GM12873 (cell line): ENCODE results near the gene TIMM22.

Experiments
- CTCF ChIP-seq: IDR thresholded peaks from 2 replicates; pipeline ENCODE4 v1.5.1; 2012; ENCODE audit warnings: low read depth, mild to moderate bottlenecking, moderate library complexity, low read length, control low read depth; ENCODE audit not compliant: insufficient read depth; ENCODE audit errors: missing control alignments

The TIMM22 gene

GRCh38 chr17:1050246-1050995 lies 53.5 kb downstream of the TIMM22 start:
- no peak for TF ChIP-seq CTCF

GRCh38 chr17:1050996-1051925 lies 54.3 kb downstream of the TIMM22 start:
- TF ChIP-seq CTCF, result no peak
